Peyer's patch (tissue), 4 donors: ENCODE data around the gene CREBBP. TPM values are rescaled to one million over a fixed set of nuclear protein-coding genes. Genes with fewer than 3 reads are reported as not detected.
"Not testable (repeated sequence)": the region's sequence is repeated elsewhere in the genome, so short reads cannot be mapped to it uniquely, and the experiment has no call there.

ENCODE experiments used
- DNase-seq, 3 donors: peaks; one replicate each; pipeline ENCODE4 v3.0.0-alpha.2; 2017 to 2019
- H3K27ac ChIP-seq, 4 donors: fragments of 200-600 bp; sonication (generic); one replicate each; pipeline ENCODE4 v1.5.1; 2016 to 2019
- H3K27me3 ChIP-seq, 2 donors: fragments of 200-600 bp; sonication (generic); one replicate each; pipeline ENCODE4 v1.5.1; 2019
- H3K36me3 ChIP-seq, 3 donors: fragments of 200-600 bp; sonication (generic); one replicate each; pipeline ENCODE4 v1.5.1; 2016 to 2019
- H3K4me1 ChIP-seq, 4 donors: fragments of 200-600 bp; sonication (generic); one replicate each; pipeline ENCODE4 v1.5.1; 2016 to 2019
- H3K4me3 ChIP-seq, 4 donors: fragments of 200-600 bp; sonication (generic); 1 replicate in 3 of 4; 2 replicates in 1 of 4; pipeline ENCODE4 v1.5.1; 2016 to 2019; ENCODE audit warnings: mild to moderate bottlenecking in 1 of 4
- H3K9me3 ChIP-seq, 4 donors: fragments of 200-600 bp; sonication (generic); one replicate each; pipeline ENCODE4 v1.5.1; 2016 to 2019; ENCODE audit warnings: mild to moderate bottlenecking in 1 of 4
- CTCF ChIP-seq, 6 experiments: fragments of 450-650 bp in 4 of 6; fragments of 200-600 bp in 2 of 6; sonication (generic) in 1 of 6; IDR thresholded peaks; one replicate each; pipeline ENCODE4 v1.5.1; 2017 to 2019; ENCODE audit warnings: antibody characterized with exemption in 6 of 6, mild to moderate bottlenecking in 3 of 6, moderate library complexity in 1 of 6
- POLR2A ChIP-seq, 2 donors: fragments of 450-650 bp; IDR thresholded peaks; one replicate each; pipeline ENCODE4 v1.5.1; 2017; ENCODE audit warnings: antibody characterized with exemption in 2 of 2, mild to moderate bottlenecking in 2 of 2, moderate library complexity in 2 of 2
- total RNA-seq, 4 donors: library from RNA; depleted of rRNA; stranded (reverse); fragments of >200 nt; gene quantifications; one replicate each; pipeline ENCODE4 v1.1.0, GENCODE V29; 2016

The CREBBP gene
- total RNA-seq, 4 donors from 2014 or later, result 84.2 to 238 (median 140) TPM

GRCh38 chr16:3915426-3916260, 35.1 kb upstream of the CREBBP start:
- Histone ChIP-seq H3K9me3 (peaks cover 0 to 4% (median 0%) of the 10 kb centered on the region in 4 donors), H3K27me3 (no peaks in the 10 kb centered on the region), H3K4me1 (no peaks in the 10 kb centered on the region), H3K27ac (no peak overlapping the region), H3K4me3 (no peak overlapping the region), H3K36me3 (no peaks in the 10 kb centered on the region)
- no peak for TF ChIP-seq CTCF (IDR thresholded peaks at IDR 0.05)
- no peak for TF ChIP-seq POLR2A (IDR thresholded peaks at IDR 0.05)
- no peak for DNase-seq

GRCh38 chr16:3912897-3913296, 32.4 kb upstream of the CREBBP start:
- TF ChIP-seq CTCF (IDR thresholded peaks at IDR 0.05) (no peak), POLR2A (IDR thresholded peaks at IDR 0.05) (no peak)
- Histone ChIP-seq H3K9me3 (no peaks in the 10 kb centered on the region), H3K36me3 (no peaks in the 10 kb centered on the region), H3K27me3 (no peaks in the 10 kb centered on the region), H3K4me1 (no peaks in the 10 kb centered on the region), H3K27ac (no peak overlapping the region), H3K4me3 (no peak overlapping the region)
- DNase-seq, result no peak

GRCh38 chr16:3912373-3912772, 31.9 kb upstream of the CREBBP start:
- H3K4me3 ChIP-seq, result no peak overlapping the region
- no peaks in the 10 kb centered on the region for H3K36me3 ChIP-seq
- no peaks in the 10 kb centered on the region for H3K27me3 ChIP-seq
- no peaks in the 10 kb centered on the region for H3K9me3 ChIP-seq
- no peak for DNase-seq
- H3K27ac ChIP-seq, result no peak overlapping the region
- no peaks in the 10 kb centered on the region for H3K4me1 ChIP-seq
- TF ChIP-seq POLR2A (IDR thresholded peaks at IDR 0.05) (no peak), CTCF (IDR thresholded peaks at IDR 0.05) (no peak)

GRCh38 chr16:3911741-3912140, 31.2 kb upstream of the CREBBP start:
- H3K9me3 ChIP-seq, H3K27ac ChIP-seq, DNase-seq, H3K4me1 ChIP-seq, H3K4me3 ChIP-seq, H3K36me3 ChIP-seq, H3K27me3 ChIP-seq: not testable (repeated sequence)

- TF ChIP-seq CTCF (IDR thresholded peaks at IDR 0.05), result no peak
- no peak for TF ChIP-seq POLR2A (IDR thresholded peaks at IDR 0.05)
- Histone ChIP-seq H3K4me1 (no peaks in the 10 kb centered on the region), H3K27ac (no peak overlapping the region), H3K4me3 (no peak overlapping the region), H3K27me3 (no peaks in the 10 kb centered on the region), H3K9me3 (no peaks in the 10 kb centered on the region), H3K36me3 (no peaks in the 10 kb centered on the region)
- no peak for DNase-seq
These were observed 29.5 kb upstream of the CREBBP start for GRCh38 chr16:3909791-3910583.

- no peak overlapping the region for H3K4me3 ChIP-seq
- TF ChIP-seq CTCF (IDR thresholded peaks at IDR 0.05) (no peak), POLR2A (IDR thresholded peaks at IDR 0.05) (no peak)
- no peak overlapping the region for H3K27ac ChIP-seq
- no peaks in the 10 kb centered on the region for H3K9me3 ChIP-seq
- H3K36me3 ChIP-seq, result no peaks in the 10 kb centered on the region
- H3K4me1 ChIP-seq, result no peaks in the 10 kb centered on the region
- no peak for DNase-seq
- no peaks in the 10 kb centered on the region for H3K27me3 ChIP-seq
These were observed 28.5 kb upstream of the CREBBP start for GRCh38 chr16:3908951-3909437.
